Activated B cell treated with CpG ODN at 0.5 μM for 24 hours (primary cell): ENCODE results near the gene KMT2E. TPM values are rescaled to one million over a fixed set of nuclear protein-coding genes. Genes with fewer than 3 reads are reported as not detected.

Experiments
- ATAC-seq: fragments of 200-7000 bp; cut with Tn5 transposase; one replicate; pipeline ENCODE4 v1.10.0; 2021; ENCODE audit warnings: low read depth, mild to moderate bottlenecking, moderate library complexity
- CTCF ChIA-PET: fragments of 350-600 bp; sonication (Branson Sonifier 250); formaldehyde crosslinking; loops from one replicate; lab custom pipeline; 2021; ENCODE audit warnings: antibody characterized with exemption; lab: Charles Lee
- POLR2A ChIA-PET: fragments of 350-600 bp; sonication (Branson Sonifier 250); formaldehyde crosslinking; loops from one replicate; lab custom pipeline; 2021; ENCODE audit warnings: antibody characterized with exemption; lab: Charles Lee
- DNase-seq: peaks from one replicate; pipeline ENCODE4 v3.0.0; 2022
- H3K27ac Mint-ChIP-seq: one replicate; pipeline ENCODE4 v1.8.0; 2020; ENCODE audit warnings: mixed read lengths
- H3K27me3 Mint-ChIP-seq: one replicate; pipeline ENCODE4 v1.8.0; 2021; ENCODE audit warnings: mixed read lengths
- H3K36me3 Mint-ChIP-seq: one replicate; pipeline ENCODE4 v1.8.0; 2021; ENCODE audit warnings: low read depth, mixed read lengths
- H3K4me1 Mint-ChIP-seq: one replicate; pipeline ENCODE4 v1.8.0; 2021; ENCODE audit warnings: mixed read lengths
- H3K4me3 Mint-ChIP-seq: one replicate; pipeline ENCODE4 v1.8.0; 2020; ENCODE audit warnings: mild to moderate bottlenecking, mixed read lengths
- H3K9me3 Mint-ChIP-seq: one replicate; pipeline ENCODE4 v1.8.0; 2020; ENCODE audit warnings: mixed read lengths
- intact Hi-C: fragments of 100-400 bp; cut with micrococcal nuclease; formaldehyde crosslinking; loops from one replicate; pipeline ENCODE4 v1.15.1; 2024
- total RNA-seq: library from RNA; stranded (reverse); gene quantifications from 2 replicates; pipeline ENCODE4 v1.2.3, GENCODE V29; 2022
- TF ChIP-seq, protein P1 (sequence below): fragments of 200-600 bp; IDR thresholded peaks from one replicate; pipeline ENCODE4 v1.8.0; 2022; ENCODE audit warnings: antibody characterized with exemption, mild to moderate bottlenecking

Gene KMT2E
- total RNA-seq, 1 donor from 2014 or later = 183 TPM

DNA sequence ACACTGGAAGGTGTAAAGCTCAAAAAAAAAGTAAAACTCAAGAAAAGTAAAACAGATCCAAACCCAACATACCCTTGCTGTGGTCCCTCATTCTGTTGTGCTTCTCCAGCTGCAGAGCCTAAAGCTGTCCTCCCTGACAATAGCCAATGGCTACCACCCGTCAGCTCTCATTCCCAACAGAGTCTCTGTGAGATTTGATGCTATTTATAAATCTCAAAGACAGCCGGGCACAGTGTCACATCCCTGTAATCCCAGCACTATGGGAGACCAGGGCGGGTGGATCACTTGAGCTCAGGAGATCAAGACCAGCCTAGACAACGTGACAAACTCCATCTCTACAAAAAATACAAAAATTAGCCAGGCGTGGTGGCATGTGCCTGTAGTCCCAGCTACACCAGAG, 116.0 kb downstream of the KMT2E start:
- ATAC-seq = no peak
- CTCF ChIA-PET = interaction anchor here (0.5 kb wide), 1 partner anchor 210 kb away, joined by 3 read pairs; no protein-coding TSS in a partner anchor

DNA sequence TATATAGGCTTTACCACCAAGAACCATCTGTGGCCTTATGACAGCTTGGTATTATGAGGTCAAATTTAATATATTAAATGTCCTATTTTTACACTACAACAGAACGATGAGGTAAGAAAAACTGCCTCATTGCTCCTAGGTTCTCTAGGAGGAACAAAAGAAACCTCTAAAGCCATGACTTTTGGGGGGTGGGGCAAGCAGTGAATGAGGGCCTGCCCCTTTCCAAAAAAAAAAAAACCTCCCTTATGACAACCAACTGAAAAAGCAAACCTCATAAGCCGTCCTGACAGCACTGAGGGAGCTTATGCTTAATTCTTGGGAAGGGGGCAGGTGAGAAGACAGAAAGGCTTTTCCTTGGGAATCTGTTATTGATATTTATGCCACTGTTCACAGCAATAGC, 116.6 kb downstream of the KMT2E start:
- Mint-ChIP-seq H3K27me3 (no peaks in the 10 kb centered on the region), H3K36me3 (peaks cover 73% of the 10 kb centered on the region), H3K4me3 (no peak overlapping the region), H3K27ac (no peak overlapping the region), H3K4me1 (peaks cover 4% of the 10 kb centered on the region), H3K9me3 (no peaks in the 10 kb centered on the region)
- ATAC-seq (no peak), DNase-seq (no peak)
- ChIA-PET POLR2A (interaction anchor here (0.6 kb wide), 1 partner anchor 196 kb away, joined by 8 read pairs; no protein-coding TSS in a partner anchor), CTCF (no interaction called here)
- intact Hi-C loops = no loop called here
- TF ChIP-seq, protein P1, sequence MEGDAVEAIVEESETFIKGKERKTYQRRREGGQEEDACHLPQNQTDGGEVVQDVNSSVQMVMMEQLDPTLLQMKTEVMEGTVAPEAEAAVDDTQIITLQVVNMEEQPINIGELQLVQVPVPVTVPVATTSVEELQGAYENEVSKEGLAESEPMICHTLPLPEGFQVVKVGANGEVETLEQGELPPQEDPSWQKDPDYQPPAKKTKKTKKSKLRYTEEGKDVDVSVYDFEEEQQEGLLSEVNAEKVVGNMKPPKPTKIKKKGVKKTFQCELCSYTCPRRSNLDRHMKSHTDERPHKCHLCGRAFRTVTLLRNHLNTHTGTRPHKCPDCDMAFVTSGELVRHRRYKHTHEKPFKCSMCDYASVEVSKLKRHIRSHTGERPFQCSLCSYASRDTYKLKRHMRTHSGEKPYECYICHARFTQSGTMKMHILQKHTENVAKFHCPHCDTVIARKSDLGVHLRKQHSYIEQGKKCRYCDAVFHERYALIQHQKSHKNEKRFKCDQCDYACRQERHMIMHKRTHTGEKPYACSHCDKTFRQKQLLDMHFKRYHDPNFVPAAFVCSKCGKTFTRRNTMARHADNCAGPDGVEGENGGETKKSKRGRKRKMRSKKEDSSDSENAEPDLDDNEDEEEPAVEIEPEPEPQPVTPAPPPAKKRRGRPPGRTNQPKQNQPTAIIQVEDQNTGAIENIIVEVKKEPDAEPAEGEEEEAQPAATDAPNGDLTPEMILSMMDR = no peak

More for the DNA sequence above, 116.0 kb downstream of the KMT2E start:
- H3K4me1 Mint-ChIP-seq = peaks cover 5% of the 10 kb centered on the region
- intact Hi-C loops = no loop called here
- H3K27ac Mint-ChIP-seq = no peak overlapping the region
- TF ChIP-seq, protein P1 = no peak
- H3K36me3 Mint-ChIP-seq = peaks cover 73% of the 10 kb centered on the region
- H3K9me3 Mint-ChIP-seq = no peaks in the 10 kb centered on the region
- H3K27me3 Mint-ChIP-seq = no peaks in the 10 kb centered on the region
- POLR2A ChIA-PET = no interaction called here
- DNase-seq = no peak
- no peak overlapping the region for H3K4me3 Mint-ChIP-seq

- no peak for DNase-seq
- H3K4me3 Mint-ChIP-seq = no peak overlapping the region
- peaks cover 71% of the 10 kb centered on the region for H3K36me3 Mint-ChIP-seq
- H3K27me3 Mint-ChIP-seq = no peaks in the 10 kb centered on the region
- H3K27ac Mint-ChIP-seq = no peak overlapping the region
- H3K4me1 Mint-ChIP-seq = no peaks in the 10 kb centered on the region
- no peak for ATAC-seq
- intact Hi-C loops = no loop called here
- CTCF ChIA-PET = no interaction called here
- H3K9me3 Mint-ChIP-seq = no peaks in the 10 kb centered on the region
- POLR2A ChIA-PET = interaction anchor here (0.6 kb wide), 1 partner anchor 195 kb away, joined by 8 read pairs; no protein-coding TSS in a partner anchor
- TF ChIP-seq, protein P1 = no peak
Measured at GRCh38 chr7:105131033-105131656, 117.1 kb downstream of the KMT2E start.

DNA sequence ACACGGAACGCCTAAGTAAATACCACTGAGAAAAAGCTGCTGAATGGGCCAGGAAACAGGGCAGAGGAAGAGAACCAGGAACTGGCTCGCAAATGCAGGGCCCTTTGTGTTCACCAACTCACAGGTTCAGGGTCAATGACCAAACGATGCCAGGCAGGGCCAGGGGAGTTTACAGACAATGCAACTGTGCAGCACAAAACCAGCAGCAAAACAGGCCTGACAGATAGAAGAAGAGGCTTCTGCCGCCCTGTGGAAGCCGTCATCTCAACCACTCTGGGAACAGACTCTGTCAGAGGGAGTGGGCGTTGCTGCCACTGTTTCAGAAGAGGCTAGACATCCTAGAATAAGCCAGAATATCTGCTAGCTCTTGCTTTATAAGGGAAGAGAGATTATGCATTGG, 117.9 kb downstream of the KMT2E start:
- Mint-ChIP-seq H3K27me3 (no peaks in the 10 kb centered on the region), H3K4me1 (no peaks in the 10 kb centered on the region), H3K27ac (no peak overlapping the region), H3K9me3 (no peaks in the 10 kb centered on the region), H3K4me3 (no peak overlapping the region), H3K36me3 (peaks cover 70% of the 10 kb centered on the region)
- DNase-seq (no peak), ATAC-seq (no peak)
- intact Hi-C loops = no loop called here
- POLR2A ChIA-PET = no interaction called here
- TF ChIP-seq, protein P1 = no peak
- CTCF ChIA-PET = no interaction called here

DNA sequence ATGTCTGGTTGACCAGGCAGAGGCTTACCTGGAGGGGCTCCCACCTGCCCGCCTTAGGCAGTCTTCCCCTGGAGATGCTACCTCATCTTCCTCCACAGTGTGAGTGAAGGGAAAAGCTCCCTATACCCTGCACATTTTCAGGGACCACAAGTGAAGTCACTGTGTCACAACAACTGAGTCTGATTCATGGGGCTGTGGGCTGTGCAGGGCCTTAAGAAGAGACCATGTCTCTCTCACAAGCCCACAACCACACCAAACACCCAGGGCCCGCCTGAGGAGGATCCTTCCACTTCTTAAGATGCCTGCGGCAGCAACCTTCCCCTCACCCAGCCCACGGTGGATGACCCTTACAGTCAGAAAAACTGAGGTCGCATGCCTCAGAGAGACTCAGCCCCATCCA, 118.3 kb downstream of the KMT2E start:
- Mint-ChIP-seq H3K4me3 (no peak overlapping the region), H3K9me3 (no peaks in the 10 kb centered on the region), H3K36me3 (peaks cover 70% of the 10 kb centered on the region), H3K27ac (no peak overlapping the region), H3K4me1 (no peaks in the 10 kb centered on the region), H3K27me3 (no peaks in the 10 kb centered on the region)
- CTCF ChIA-PET = no interaction called here
- DNase-seq (no peak), ATAC-seq (no peak)
- intact Hi-C loops = no loop called here
- TF ChIP-seq, protein P1 = no peak
- POLR2A ChIA-PET = no interaction called here
